Colonic mucosa (tissue), 4 donors: ENCODE measurements around the gene SPRYD3. TPM values are rescaled to one million over a fixed set of nuclear protein-coding genes. Genes with fewer than 3 reads are reported as not detected.

Source experiments
- DNase-seq: peaks from one replicate; pipeline ENCODE4 v3.0.0-alpha.2; 2020
- H3K27ac ChIP-seq: fragments of 200-600 bp; one replicate; pipeline ENCODE4 v1.8.0; 2021
- H3K27me3 ChIP-seq: fragments of 200-600 bp; one replicate; pipeline ENCODE4 v1.8.0; 2021
- H3K36me3 ChIP-seq: fragments of 200-600 bp; one replicate; pipeline ENCODE4 v1.8.0; 2021
- H3K4me1 ChIP-seq: fragments of 200-600 bp; one replicate; pipeline ENCODE4 v1.8.0; 2021; ENCODE audit warnings: mild to moderate bottlenecking
- H3K4me3 ChIP-seq: fragments of 200-600 bp; one replicate; pipeline ENCODE4 v1.8.0; 2021
- H3K9ac ChIP-seq, 2 donors: one replicate each; pipeline ENCODE4 v1.7.0; 2013; ENCODE audit warnings: control low read depth in 2 of 2, low read depth in 2 of 2, low read length in 2 of 2
- H3K9me3 ChIP-seq: fragments of 200-600 bp; one replicate; pipeline ENCODE4 v1.8.0; 2021
- CTCF ChIP-seq: fragments of 200-600 bp; IDR thresholded peaks from one replicate; pipeline ENCODE4 v1.8.0; 2022; ENCODE audit warnings: antibody characterized with exemption, mild to moderate bottlenecking
- intact Hi-C: fragments of 100-400 bp; cut with DNase I; formaldehyde crosslinking; loops from one replicate; pipeline ENCODE4 v1.14.1; 2022
- total RNA-seq, 2 donors: library from RNA; stranded (reverse); fragmentation: NEBNext Ultra II Directional in 1 of 2; extraction: Animal tissue kit (Norgen Biotek cat#: 25700) in 1 of 2; gene quantifications; one replicate each; pipeline ENCODE4 v1.2.1, GENCODE V29; 2021
- donor health status: healthy.
- donor health status: DM: no; HTN: no; CAD: no.
- donor health status: DM: no; HTN: no; CAD: no.

Gene SPRYD3
- total RNA-seq, 2 donors from 2014 or later = 32.5 to 35.0 TPM

GRCh38 chr12:53047221-53048032 is 31.8 kb downstream of the SPRYD3 start:
- Histone ChIP-seq H3K4me1 (peaks cover 26% of the 10 kb centered on the region), H3K27me3 (no peaks in the 10 kb centered on the region), H3K9me3 (no peaks in the 10 kb centered on the region), H3K9ac (peak overlapping the region; percentile 87 to 94), H3K36me3 (no peaks in the 10 kb centered on the region), H3K4me3 (peak overlapping the region; percentile 43), H3K27ac (peak overlapping the region; percentile 97)
- peak; percentile 74 for DNase-seq
- intact Hi-C loops = no loop called here
- TF ChIP-seq CTCF = no peak

- H3K27ac ChIP-seq = peak overlapping the region; percentile 89
- no peaks in the 10 kb centered on the region for H3K36me3 ChIP-seq
- peaks cover 20% of the 10 kb centered on the region for H3K4me1 ChIP-seq
- H3K9ac ChIP-seq = peak overlapping the region; percentile 94 to 99
- peak; percentile 81 for DNase-seq
- H3K9me3 ChIP-seq = no peaks in the 10 kb centered on the region
- intact Hi-C loops = no loop called here
- no peaks in the 10 kb centered on the region for H3K27me3 ChIP-seq
- peak overlapping the region; percentile 71 for H3K4me3 ChIP-seq
- no peak for TF ChIP-seq CTCF
These were observed 32.5 kb downstream of the SPRYD3 start for GRCh38 chr12:53046655-53047220.

- Histone ChIP-seq H3K4me3 (peak overlapping the region; percentile 71), H3K9ac (peak overlapping the region; percentile 94 to 99), H3K27ac (peak overlapping the region; percentile 89), H3K36me3 (no peaks in the 10 kb centered on the region), H3K4me1 (peaks cover 16% of the 10 kb centered on the region), H3K9me3 (no peaks in the 10 kb centered on the region), H3K27me3 (no peaks in the 10 kb centered on the region)
- intact Hi-C loops = no loop called here
- TF ChIP-seq CTCF = no peak
- peak; percentile 30 for DNase-seq
These were observed 33.5 kb downstream of the SPRYD3 start for GRCh38 chr12:53045696-53046045.

- no peak overlapping the region for H3K4me3 ChIP-seq
These were observed 34.1 kb downstream of the SPRYD3 start for GRCh38 chr12:53044896-53045695.

More at GRCh38 chr12:53044896-53045695, 34.1 kb downstream of the SPRYD3 start:
- intact Hi-C loops = no loop called here
- Histone ChIP-seq H3K36me3 (no peaks in the 10 kb centered on the region), H3K9me3 (no peaks in the 10 kb centered on the region), H3K4me1 (peaks cover 14% of the 10 kb centered on the region), H3K27ac (peak overlapping the region; percentile 12), H3K27me3 (no peaks in the 10 kb centered on the region), H3K9ac (no peak overlapping the region)
- no peak for TF ChIP-seq CTCF
- no peak for DNase-seq
